SK-N-SH treated with all-trans-retinoic acid at 6 μM for 48 hours (cell line): ENCODE data around the gene POP4.

Experiments
- ATAC-seq: fragments of 200-7000 bp; cut with Tn5 transposase; 3 replicates; pipeline ENCODE4 v1.9.1; 2020; ENCODE audit warnings: mild to moderate bottlenecking, moderate library complexity
- ARNTL ChIP-seq: fragments of 450-650 bp; formaldehyde crosslinking; IDR thresholded peaks from 2 replicates; pipeline ENCODE4 v1.5.0; 2020; ENCODE audit warnings: low read depth, mild to moderate bottlenecking, moderate library complexity, borderline replicate concordance
- BACH2 ChIP-seq: fragments of 250-450 bp; sonication (Bioruptor Pico); IDR thresholded peaks from 2 replicates; pipeline ENCODE4 v1.9.0; 2021; ENCODE audit warnings: mild to moderate bottlenecking, borderline replicate concordance
- CSDC2 ChIP-seq: fragments of 250-450 bp; sonication (Bioruptor Pico); IDR thresholded peaks from 2 replicates; pipeline ENCODE4 v1.5.0; 2020; ENCODE audit warnings: mild to moderate bottlenecking, moderate library complexity
- ESRRG ChIP-seq: fragments of 250-450 bp; sonication (Bioruptor Pico); IDR thresholded peaks from 2 replicates; pipeline ENCODE4 v1.6.1; 2021; ENCODE audit warnings: mild to moderate bottlenecking
- GLIS3 ChIP-seq: fragments of 250-450 bp; sonication (Bioruptor Pico); IDR thresholded peaks from 2 replicates; pipeline ENCODE4 v1.5.0; 2020; ENCODE audit warnings: mild to moderate bottlenecking, moderate library complexity
- ISL1 ChIP-seq: fragments of 250-450 bp; sonication (Bioruptor Pico); IDR thresholded peaks from 2 replicates; pipeline ENCODE4 v2.1.2; 2022; ENCODE audit warnings: mild to moderate bottlenecking, moderate library complexity
- OSR1 ChIP-seq: fragments of 250-450 bp; sonication (Bioruptor Pico); IDR thresholded peaks from 2 replicates; pipeline ENCODE4 v1.8.0; 2022; ENCODE audit warnings: moderate library complexity, mild to moderate bottlenecking, inconsistent platforms
- PPARA ChIP-seq: fragments of 250-450 bp; sonication (Bioruptor Pico); IDR thresholded peaks from 2 replicates; pipeline ENCODE4 v1.5.0; 2020; ENCODE audit warnings: mild to moderate bottlenecking, borderline replicate concordance
- SNAI2 ChIP-seq: fragments of 250-450 bp; sonication (Bioruptor Pico); IDR thresholded peaks from 2 replicates; pipeline ENCODE4 v1.5.0; 2020; ENCODE audit warnings: mild to moderate bottlenecking, moderate library complexity
- TCF4 ChIP-seq: fragments of 250-450 bp; sonication (Bioruptor Pico); IDR thresholded peaks from 2 replicates; pipeline ENCODE4 v1.8.0; 2021; ENCODE audit warnings: mild to moderate bottlenecking, moderate library complexity, borderline replicate concordance
- ZC3H10 ChIP-seq: fragments of 250-450 bp; sonication (Bioruptor Pico); IDR thresholded peaks from 2 replicates; pipeline ENCODE4 v1.5.1; 2021; ENCODE audit warnings: mild to moderate bottlenecking, moderate library complexity
- ZFP3 ChIP-seq: fragments of 250-450 bp; sonication (Bioruptor Pico); IDR thresholded peaks from 2 replicates; pipeline ENCODE4 v1.5.0; 2020; ENCODE audit warnings: mild to moderate bottlenecking, moderate library complexity
- ZFP30 ChIP-seq: fragments of 450-650 bp; formaldehyde crosslinking; IDR thresholded peaks from 2 replicates; pipeline ENCODE4 v1.5.0; 2022; ENCODE audit warnings: mild to moderate bottlenecking, moderate library complexity
- ZNF565 ChIP-seq: fragments of 450-650 bp; formaldehyde crosslinking; conservative IDR thresholded peaks from 2 replicates; pipeline ENCODE4 v1.5.0; 2020; ENCODE audit warnings: low read depth, mild to moderate bottlenecking, moderate library complexity
- ZNF8 ChIP-seq: fragments of 450-650 bp; formaldehyde crosslinking; IDR thresholded peaks from 2 replicates; pipeline ENCODE4 v1.5.0; 2020; ENCODE audit warnings: mild to moderate bottlenecking, moderate library complexity
- TF ChIP-seq, protein P1 (sequence below): fragments of 250-450 bp; sonication (Bioruptor Pico); IDR thresholded peaks from 2 replicates; pipeline ENCODE4 v1.5.0; 2020; ENCODE audit warnings: mild to moderate bottlenecking, moderate library complexity
- TF ChIP-seq, protein P2 (sequence below): fragments of 250-450 bp; sonication (Bioruptor Pico); IDR thresholded peaks from 2 replicates; pipeline ENCODE4 v1.8.0; 2021; ENCODE audit warnings: low read depth, mild to moderate bottlenecking, moderate library complexity, borderline replicate concordance
- TF ChIP-seq, protein P3 (sequence below): fragments of 250-450 bp; sonication (Bioruptor Pico); IDR thresholded peaks from 2 replicates; pipeline ENCODE4 v1.5.1; 2020; ENCODE audit warnings: low read depth, mild to moderate bottlenecking, moderate library complexity
- TF ChIP-seq, protein P4 (sequence below): fragments of 250-450 bp; sonication (Bioruptor Pico); IDR thresholded peaks from 2 replicates; pipeline ENCODE4 v1.5.1; 2021; ENCODE audit warnings: mild to moderate bottlenecking, moderate library complexity
- TF ChIP-seq, protein P5 (sequence below): fragments of 250-450 bp; sonication (Bioruptor Pico); IDR thresholded peaks from 2 replicates; pipeline ENCODE4 v1.8.0; 2020; ENCODE audit warnings: mild to moderate bottlenecking, moderate library complexity, borderline replicate concordance

POP4 gene

DNA sequence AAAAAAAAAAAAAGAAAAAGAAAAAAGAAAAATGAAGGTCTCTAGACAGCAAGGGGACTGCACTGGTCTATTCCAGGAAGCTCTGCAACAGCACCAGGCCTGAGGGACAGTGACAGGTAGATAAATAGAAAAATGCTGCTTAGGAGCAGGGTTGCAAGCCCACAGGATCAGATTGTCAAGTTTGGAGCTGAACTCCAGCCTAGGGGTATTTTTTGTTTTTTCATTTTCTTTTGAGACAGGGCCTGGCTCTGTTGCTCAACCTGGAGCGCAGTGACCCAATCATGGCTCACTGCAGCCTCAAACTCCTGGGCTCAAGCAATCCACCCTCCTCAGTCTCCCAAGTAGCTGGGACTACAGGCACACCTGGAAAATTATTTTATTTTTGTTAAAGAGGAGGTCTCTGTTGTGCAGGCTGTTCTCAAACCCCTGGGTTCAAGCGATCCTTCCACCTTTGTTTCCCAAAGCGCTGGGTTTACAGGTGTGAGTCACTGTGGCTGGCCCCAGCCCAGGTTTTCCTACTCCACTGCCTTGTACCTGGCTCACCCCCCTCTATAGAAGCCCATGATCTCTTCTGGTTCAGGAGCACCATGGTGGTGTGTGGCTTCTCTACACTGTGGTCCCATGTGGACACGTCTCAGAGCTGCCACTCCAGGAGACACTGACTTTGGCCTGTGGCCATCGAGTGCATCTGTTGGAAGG is 23.9 kb downstream of the POP4 start:
- ATAC-seq: no peak
- no peak for TF ChIP-seq PPARA (CRISPR knock-in tag)
- TF ChIP-seq GLIS3 (CRISPR knock-in tag): no peak
- no peak for TF ChIP-seq OSR1 (CRISPR knock-in tag)
- TF ChIP-seq ARNTL: no peak
- TF ChIP-seq ZC3H10: no peak
- TF ChIP-seq ZFP30 (CRISPR knock-in tag): no peak
- no peak for TF ChIP-seq SNAI2
- TF ChIP-seq, protein P1, sequence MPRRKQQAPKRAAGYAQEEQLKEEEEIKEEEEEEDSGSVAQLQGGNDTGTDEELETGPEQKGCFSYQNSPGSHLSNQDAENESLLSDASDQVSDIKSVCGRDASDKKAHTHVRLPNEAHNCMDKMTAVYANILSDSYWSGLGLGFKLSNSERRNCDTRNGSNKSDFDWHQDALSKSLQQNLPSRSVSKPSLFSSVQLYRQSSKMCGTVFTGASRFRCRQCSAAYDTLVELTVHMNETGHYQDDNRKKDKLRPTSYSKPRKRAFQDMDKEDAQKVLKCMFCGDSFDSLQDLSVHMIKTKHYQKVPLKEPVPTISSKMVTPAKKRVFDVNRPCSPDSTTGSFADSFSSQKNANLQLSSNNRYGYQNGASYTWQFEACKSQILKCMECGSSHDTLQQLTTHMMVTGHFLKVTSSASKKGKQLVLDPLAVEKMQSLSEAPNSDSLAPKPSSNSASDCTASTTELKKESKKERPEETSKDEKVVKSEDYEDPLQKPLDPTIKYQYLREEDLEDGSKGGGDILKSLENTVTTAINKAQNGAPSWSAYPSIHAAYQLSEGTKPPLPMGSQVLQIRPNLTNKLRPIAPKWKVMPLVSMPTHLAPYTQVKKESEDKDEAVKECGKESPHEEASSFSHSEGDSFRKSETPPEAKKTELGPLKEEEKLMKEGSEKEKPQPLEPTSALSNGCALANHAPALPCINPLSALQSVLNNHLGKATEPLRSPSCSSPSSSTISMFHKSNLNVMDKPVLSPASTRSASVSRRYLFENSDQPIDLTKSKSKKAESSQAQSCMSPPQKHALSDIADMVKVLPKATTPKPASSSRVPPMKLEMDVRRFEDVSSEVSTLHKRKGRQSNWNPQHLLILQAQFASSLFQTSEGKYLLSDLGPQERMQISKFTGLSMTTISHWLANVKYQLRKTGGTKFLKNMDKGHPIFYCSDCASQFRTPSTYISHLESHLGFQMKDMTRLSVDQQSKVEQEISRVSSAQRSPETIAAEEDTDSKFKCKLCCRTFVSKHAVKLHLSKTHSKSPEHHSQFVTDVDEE (CRISPR knock-in tag): no peak

DNA sequence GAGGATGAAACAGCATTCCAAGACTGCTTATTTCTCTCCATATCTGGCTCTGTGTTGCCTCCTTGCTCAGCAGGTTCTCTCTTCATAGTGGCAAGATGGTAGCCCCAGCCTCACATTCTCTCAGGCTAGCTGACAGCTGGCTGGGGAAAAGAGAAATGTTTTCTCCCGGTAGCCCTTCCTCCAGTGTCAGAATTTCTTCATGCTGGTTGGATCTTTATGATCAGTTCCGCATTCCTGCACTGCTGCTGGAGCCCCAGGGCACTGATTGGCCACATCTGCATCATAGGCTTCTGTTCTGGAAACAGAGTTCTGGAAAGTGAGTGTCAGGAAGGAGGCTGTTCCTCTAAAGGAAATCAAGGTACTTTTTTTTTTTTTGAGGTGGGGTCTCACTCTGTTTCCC is 24.6 kb downstream of the POP4 start:
- no peak for ATAC-seq
- TF ChIP-seq, protein P2, sequence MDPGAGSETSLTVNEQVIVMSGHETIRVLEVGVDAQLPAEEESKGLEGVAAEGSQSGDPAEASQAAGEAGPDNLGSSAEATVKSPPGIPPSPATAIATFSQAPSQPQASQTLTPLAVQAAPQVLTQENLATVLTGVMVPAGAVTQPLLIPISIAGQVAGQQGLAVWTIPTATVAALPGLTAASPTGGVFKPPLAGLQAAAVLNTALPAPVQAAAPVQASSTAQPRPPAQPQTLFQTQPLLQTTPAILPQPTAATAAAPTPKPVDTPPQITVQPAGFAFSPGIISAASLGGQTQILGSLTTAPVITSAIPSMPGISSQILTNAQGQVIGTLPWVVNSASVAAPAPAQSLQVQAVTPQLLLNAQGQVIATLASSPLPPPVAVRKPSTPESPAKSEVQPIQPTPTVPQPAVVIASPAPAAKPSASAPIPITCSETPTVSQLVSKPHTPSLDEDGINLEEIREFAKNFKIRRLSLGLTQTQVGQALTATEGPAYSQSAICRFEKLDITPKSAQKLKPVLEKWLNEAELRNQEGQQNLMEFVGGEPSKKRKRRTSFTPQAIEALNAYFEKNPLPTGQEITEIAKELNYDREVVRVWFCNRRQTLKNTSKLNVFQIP (CRISPR knock-in tag): no peak
- TF ChIP-seq ARNTL (no peak), TCF4 (no peak), PPARA (CRISPR knock-in tag) (no peak), ESRRG (no peak), CSDC2 (CRISPR knock-in tag) (no peak), ZFP30 (CRISPR knock-in tag) (no peak), ISL1 (no peak), BACH2 (CRISPR knock-in tag) (no peak), ZNF8 (CRISPR knock-in tag) (no peak), OSR1 (CRISPR knock-in tag) (no peak), ZC3H10 (no peak), SNAI2 (no peak)
- TF ChIP-seq, protein P3, sequence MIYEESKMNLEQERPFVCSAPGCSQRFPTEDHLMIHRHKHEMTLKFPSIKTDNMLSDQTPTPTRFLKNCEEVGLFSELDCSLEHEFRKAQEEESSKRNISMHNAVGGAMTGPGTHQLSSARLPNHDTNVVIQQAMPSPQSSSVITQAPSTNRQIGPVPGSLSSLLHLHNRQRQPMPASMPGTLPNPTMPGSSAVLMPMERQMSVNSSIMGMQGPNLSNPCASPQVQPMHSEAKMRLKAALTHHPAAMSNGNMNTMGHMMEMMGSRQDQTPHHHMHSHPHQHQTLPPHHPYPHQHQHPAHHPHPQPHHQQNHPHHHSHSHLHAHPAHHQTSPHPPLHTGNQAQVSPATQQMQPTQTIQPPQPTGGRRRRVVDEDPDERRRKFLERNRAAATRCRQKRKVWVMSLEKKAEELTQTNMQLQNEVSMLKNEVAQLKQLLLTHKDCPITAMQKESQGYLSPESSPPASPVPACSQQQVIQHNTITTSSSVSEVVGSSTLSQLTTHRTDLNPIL (CRISPR knock-in tag): no peak
- TF ChIP-seq, protein P4, sequence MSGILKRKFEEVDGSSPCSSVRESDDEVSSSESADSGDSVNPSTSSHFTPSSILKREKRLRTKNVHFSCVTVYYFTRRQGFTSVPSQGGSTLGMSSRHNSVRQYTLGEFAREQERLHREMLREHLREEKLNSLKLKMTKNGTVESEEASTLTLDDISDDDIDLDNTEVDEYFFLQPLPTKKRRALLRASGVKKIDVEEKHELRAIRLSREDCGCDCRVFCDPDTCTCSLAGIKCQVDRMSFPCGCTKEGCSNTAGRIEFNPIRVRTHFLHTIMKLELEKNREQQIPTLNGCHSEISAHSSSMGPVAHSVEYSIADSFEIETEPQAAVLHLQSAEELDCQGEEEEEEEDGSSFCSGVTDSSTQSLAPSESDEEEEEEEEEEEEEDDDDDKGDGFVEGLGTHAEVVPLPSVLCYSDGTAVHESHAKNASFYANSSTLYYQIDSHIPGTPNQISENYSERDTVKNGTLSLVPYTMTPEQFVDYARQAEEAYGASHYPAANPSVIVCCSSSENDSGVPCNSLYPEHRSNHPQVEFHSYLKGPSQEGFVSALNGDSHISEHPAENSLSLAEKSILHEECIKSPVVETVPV (CRISPR knock-in tag): no peak
- TF ChIP-seq, all 23 proteins: peak for 0

DNA sequence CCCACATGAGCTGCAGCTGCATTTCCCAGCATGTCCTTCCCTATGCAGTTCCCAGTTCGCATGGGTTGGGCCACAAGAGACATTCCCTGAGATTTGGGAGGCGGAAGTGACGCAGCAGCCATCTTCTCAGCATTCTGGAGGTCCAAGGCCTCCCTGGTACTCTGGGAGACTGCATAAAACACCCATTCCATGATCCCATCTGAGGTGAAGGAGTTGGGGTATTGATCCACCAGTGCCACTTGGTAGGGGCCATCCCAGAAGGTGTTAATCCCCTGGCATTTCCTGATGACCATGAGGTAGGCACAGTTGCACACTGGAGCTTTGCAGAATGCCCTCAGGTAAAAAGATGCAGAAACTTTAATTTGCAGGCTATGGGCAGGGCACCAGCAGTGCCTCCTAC is 25.4 kb downstream of the POP4 start:
- TF ChIP-seq ARNTL (no peak), ZNF565 (CRISPR knock-in tag) (no peak), ZFP3 (no peak), SNAI2 (no peak), TCF4 (no peak)
- TF ChIP-seq, protein P5, sequence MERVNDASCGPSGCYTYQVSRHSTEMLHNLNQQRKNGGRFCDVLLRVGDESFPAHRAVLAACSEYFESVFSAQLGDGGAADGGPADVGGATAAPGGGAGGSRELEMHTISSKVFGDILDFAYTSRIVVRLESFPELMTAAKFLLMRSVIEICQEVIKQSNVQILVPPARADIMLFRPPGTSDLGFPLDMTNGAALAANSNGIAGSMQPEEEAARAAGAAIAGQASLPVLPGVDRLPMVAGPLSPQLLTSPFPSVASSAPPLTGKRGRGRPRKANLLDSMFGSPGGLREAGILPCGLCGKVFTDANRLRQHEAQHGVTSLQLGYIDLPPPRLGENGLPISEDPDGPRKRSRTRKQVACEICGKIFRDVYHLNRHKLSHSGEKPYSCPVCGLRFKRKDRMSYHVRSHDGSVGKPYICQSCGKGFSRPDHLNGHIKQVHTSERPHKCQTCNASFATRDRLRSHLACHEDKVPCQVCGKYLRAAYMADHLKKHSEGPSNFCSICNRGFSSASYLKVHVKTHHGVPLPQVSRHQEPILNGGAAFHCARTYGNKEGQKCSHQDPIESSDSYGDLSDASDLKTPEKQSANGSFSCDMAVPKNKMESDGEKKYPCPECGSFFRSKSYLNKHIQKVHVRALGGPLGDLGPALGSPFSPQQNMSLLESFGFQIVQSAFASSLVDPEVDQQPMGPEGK (CRISPR knock-in tag): no peak
- TF ChIP-seq, protein P2 (CRISPR knock-in tag): no peak
- TF ChIP-seq, protein P1 (CRISPR knock-in tag): no peak
- TF ChIP-seq, all 23 proteins: peak for 0
- ATAC-seq: no peak
